ENCODE results near the gene PSMA2. TPM values are rescaled to one million over a fixed set of nuclear protein-coding genes. Genes with fewer than 3 reads are reported as not detected.

Gene PSMA2
- total RNA-seq, 5 donors from 2014 or later (not counting 1 experiment from before 2014, with no cell fraction given): 37.0 to 50.5 (median 43.7) TPM

Other genes with a start within 250 kb of the PSMA2 start
- gene C7orf25, start 20.1 kb downstream of the PSMA2 start, total RNA-seq: 1 to 10 TPM; 3.3 to 8.4 (median 5.2) TPM
- gene MRPL32, start 202 bp upstream of the PSMA2 start, total RNA-seq: 10 to 100 TPM; 37.0 to 46.6 (median 40.8) TPM
- gene HECW1, start 180.5 kb upstream of the PSMA2 start, total RNA-seq: not detected

Measured in T-cell (primary cell).